BJ (cell line): ENCODE measurements around the gene GSTO2. TPM values are rescaled to one million over a fixed set of nuclear protein-coding genes. Genes with fewer than 3 reads are reported as not detected.

ENCODE experiments used
- CTCF ChIA-PET: fragments of 350-600 bp; formaldehyde crosslinking; extraction: SDS; loops from one replicate; lab custom pipeline; 2021; ENCODE audit warnings: antibody characterized with exemption, inconsistent platforms; lab: Yijun Ruan, JAX
- POLR2A ChIA-PET: fragments of 300-600 bp; sonication (Branson Sonifier 250); formaldehyde crosslinking; extraction: SDS; loops from one replicate; lab custom pipeline; 2021; ENCODE audit warnings: antibody characterized with exemption; lab: Charles Lee
- DNase-seq: peaks from one replicate; pipeline ENCODE4 v3.0.0-alpha.2; 2011; ENCODE audit warnings: low read depth
- H3K27me3 ChIP-seq: 2 replicates; pipeline ENCODE4 v1.6.0; 2011; ENCODE audit warnings: low read length; ENCODE audit not compliant: control insufficient read depth, insufficient read depth
- H3K36me3 ChIP-seq: 2 replicates; pipeline ENCODE4 v1.5.1; 2011; ENCODE audit warnings: low read length; ENCODE audit not compliant: control insufficient read depth, insufficient read depth
- H3K4me3 ChIP-seq: 2 replicates; pipeline ENCODE4 v1.5.1; 2011; ENCODE audit warnings: low read depth, mild to moderate bottlenecking, control low read depth, low read length
- CTCF ChIP-seq: IDR thresholded peaks from 2 replicates; pipeline ENCODE4 v1.5.1; 2011; ENCODE audit warnings: low read depth, mild to moderate bottlenecking, control low read depth, inconsistent platforms, low read length, moderate library complexity; ENCODE audit not compliant: insufficient read depth
- polyA plus RNA-seq: library from polyadenylated mRNA; depleted of rRNA; stranded (reverse); fragments of >200 nt; gene quantifications from 2 replicates; pipeline ENCODE4 v1.2.3, GENCODE V29; 2011

Gene GSTO2
- polyA plus RNA-seq, 1 experiment = 4.9 TPM

GRCh38 chr10:104311184-104311720 lies 42.3 kb downstream of the GSTO2 start:
- Histone ChIP-seq H3K27me3 (no peaks in the 10 kb centered on the region), H3K36me3 (peaks cover 34% of the 10 kb centered on the region), H3K4me3 (no peak overlapping the region)
- no peak for DNase-seq
- TF ChIP-seq CTCF = no peak
- ChIA-PET CTCF (interaction anchor here (0.7 to 4.1 kb wide), 6 partner anchors 11 to 39 kb away, joined by 3 to 30 read pairs (median 7); partner anchors contain the start of gene ITPRIP), POLR2A (no interaction called here)

- no peak for TF ChIP-seq CTCF
- no peak for DNase-seq
- POLR2A ChIA-PET = no interaction called here
Measured at GRCh38 chr10:104314591-104315485, 45.9 kb downstream of the GSTO2 start.

GRCh38 chr10:104315486-104315921 lies 46.5 kb downstream of the GSTO2 start:
- Histone ChIP-seq H3K36me3 (peaks cover 34% of the 10 kb centered on the region), H3K4me3 (no peak overlapping the region), H3K27me3 (no peaks in the 10 kb centered on the region)
- CTCF ChIA-PET = interaction anchor here (2.8 to 5.2 kb wide), 2 partner anchors 10 to 35 kb away, joined by 13 to 35 read pairs; no protein-coding TSS in a partner anchor
- POLR2A ChIA-PET = no interaction called here
- no peak for TF ChIP-seq CTCF
- no peak for DNase-seq

More at GRCh38 chr10:104314591-104315485, 45.9 kb downstream of the GSTO2 start:
- no peaks in the 10 kb centered on the region for H3K27me3 ChIP-seq
- CTCF ChIA-PET = interaction anchor here (1.8 to 5.2 kb wide), 4 partner anchors 9 to 36 kb away, joined by 4 to 35 read pairs (median 10); no protein-coding TSS in a partner anchor
- H3K36me3 ChIP-seq = peaks cover 34% of the 10 kb centered on the region
- H3K4me3 ChIP-seq = no peak overlapping the region

- POLR2A ChIA-PET = no interaction called here
- CTCF ChIA-PET = interaction anchor here (0.8 to 5.2 kb wide), 4 partner anchors 11 to 34 kb away, joined by 3 to 35 read pairs (median 8); partner anchors contain the start of gene ITPRIP
Measured at GRCh38 chr10:104316321-104317099, 47.5 kb downstream of the GSTO2 start.

More at GRCh38 chr10:104316321-104317099, 47.5 kb downstream of the GSTO2 start:
- Histone ChIP-seq H3K36me3 (peaks cover 34% of the 10 kb centered on the region), H3K27me3 (no peaks in the 10 kb centered on the region), H3K4me3 (no peak overlapping the region)
- TF ChIP-seq CTCF = no peak
- no peak for DNase-seq
